HEK293 (cell line): Measurements from ENCODE around the gene DIDO1.

Experiments used
- AEBP2 ChIP-seq: fragments of 450-650 bp; formaldehyde crosslinking; IDR thresholded peaks from 2 replicates; pipeline ENCODE4 v1.5.1; 2016; ENCODE audit warnings: missing biosample characterization, missing genetic modification characterization, borderline replicate concordance
- ATF2 ChIP-seq: fragments of 450-650 bp; formaldehyde crosslinking; IDR thresholded peaks from 2 replicates; pipeline ENCODE4 v1.5.1; 2016; ENCODE audit warnings: missing biosample characterization, missing genetic modification characterization, low read depth
- CTCF ChIP-seq: fragments of 450-650 bp; formaldehyde crosslinking; IDR thresholded peaks from 2 replicates; pipeline ENCODE4 v1.5.1; 2016; ENCODE audit warnings: missing biosample characterization, missing genetic modification characterization
- GLIS1 ChIP-seq: fragments of 450-650 bp; formaldehyde crosslinking; IDR thresholded peaks from 2 replicates; pipeline ENCODE4 v1.5.1; 2016; ENCODE audit warnings: missing biosample characterization, missing genetic modification characterization
- HIC1 ChIP-seq: fragments of 450-650 bp; formaldehyde crosslinking; IDR thresholded peaks from 2 replicates; pipeline ENCODE4 v1.5.1; 2016; ENCODE audit warnings: missing biosample characterization, missing genetic modification characterization
- HOXD13 ChIP-seq: sonication (generic); formaldehyde crosslinking; IDR thresholded peaks from 2 replicates; pipeline ENCODE4 v1.8.0; 2022; ENCODE audit warnings: missing genetic modification reagents, borderline replicate concordance
- OVOL3 ChIP-seq: fragments of 450-650 bp; formaldehyde crosslinking; IDR thresholded peaks from 2 replicates; pipeline ENCODE4 v1.5.1; 2016; ENCODE audit warnings: missing biosample characterization, missing genetic modification characterization
- REST ChIP-seq: fragments of 450-650 bp; formaldehyde crosslinking; IDR thresholded peaks from 2 replicates; pipeline ENCODE4 v1.5.1; 2016; ENCODE audit warnings: missing biosample characterization, missing genetic modification characterization
- TCF7L2 ChIP-seq: IDR thresholded peaks from 2 replicates; pipeline ENCODE4 v1.6.1; 2011; ENCODE audit warnings: low read depth, mild to moderate bottlenecking, inconsistent platforms, low read length, moderate library complexity, borderline replicate concordance
- ZBTB17 ChIP-seq: fragments of 450-650 bp; formaldehyde crosslinking; IDR thresholded peaks from 2 replicates; pipeline ENCODE4 v1.5.1; 2016; ENCODE audit warnings: missing biosample characterization, missing genetic modification characterization
- ZBTB21 ChIP-seq: fragments of 450-650 bp; formaldehyde crosslinking; IDR thresholded peaks from 2 replicates; pipeline ENCODE4 v1.5.1; 2017; ENCODE audit warnings: missing biosample characterization, missing genetic modification characterization
- ZBTB26 ChIP-seq: fragments of 450-650 bp; formaldehyde crosslinking; optimal IDR thresholded peaks from 2 replicates; pipeline ENCODE3; 2016; ENCODE audit warnings: missing biosample characterization, mild to moderate bottlenecking, missing genetic modification characterization
- ZBTB49 ChIP-seq: fragments of 450-650 bp; formaldehyde crosslinking; IDR thresholded peaks from 2 replicates; pipeline ENCODE4 v1.5.1; 2016; ENCODE audit warnings: missing biosample characterization, missing genetic modification characterization, low read depth
- ZFP41 ChIP-seq: fragments of 450-650 bp; formaldehyde crosslinking; IDR thresholded peaks from 2 replicates; pipeline ENCODE4 v1.5.1; 2016; ENCODE audit warnings: missing biosample characterization, missing genetic modification characterization, borderline replicate concordance
- ZNF132 ChIP-seq: fragments of 450-650 bp; formaldehyde crosslinking; IDR thresholded peaks from 2 replicates; pipeline ENCODE4 v1.5.1; 2017; ENCODE audit warnings: missing biosample characterization, missing genetic modification characterization, borderline replicate concordance
- ZNF175 ChIP-seq: fragments of 450-650 bp; formaldehyde crosslinking; IDR thresholded peaks from 2 replicates; pipeline ENCODE4 v1.5.1; 2016; ENCODE audit warnings: missing biosample characterization, missing genetic modification characterization
- ZNF24 ChIP-seq: fragments of 450-650 bp; formaldehyde crosslinking; IDR thresholded peaks from 2 replicates; pipeline ENCODE4 v1.5.1; 2016; ENCODE audit warnings: missing biosample characterization, missing genetic modification characterization
- ZNF350 ChIP-seq: fragments of 450-650 bp; formaldehyde crosslinking; IDR thresholded peaks from 2 replicates; pipeline ENCODE4 v1.5.0; 2017; ENCODE audit warnings: missing biosample characterization, mild to moderate bottlenecking, missing genetic modification characterization
- ZNF391 ChIP-seq: fragments of 450-650 bp; formaldehyde crosslinking; IDR thresholded peaks from 2 replicates; pipeline ENCODE4 v1.5.1; 2016; ENCODE audit warnings: low read depth, missing biosample characterization, missing genetic modification characterization, borderline replicate concordance
- ZNF398 ChIP-seq: fragments of 450-650 bp; formaldehyde crosslinking; IDR thresholded peaks from 2 replicates; pipeline ENCODE4 v1.5.1; 2017; ENCODE audit warnings: missing biosample characterization, missing genetic modification characterization
- ZNF48 ChIP-seq: fragments of 450-650 bp; formaldehyde crosslinking; IDR thresholded peaks from 2 replicates; pipeline ENCODE4 v1.5.1; 2016; ENCODE audit warnings: missing biosample characterization, missing genetic modification characterization
- ZNF701 ChIP-seq: fragments of 450-650 bp; formaldehyde crosslinking; IDR thresholded peaks from 2 replicates; pipeline ENCODE4 v1.5.1; 2016; ENCODE audit warnings: missing biosample characterization, missing genetic modification characterization

DIDO1 gene

GRCh38 chr20:62926229-62927127 lies at the start of gene DIDO1 (continued):
- no peak for TF ChIP-seq HIC1 (tag by site-specific recombination)
- no peak for TF ChIP-seq GLIS1 (tag by site-specific recombination)
- no peak for TF ChIP-seq ATF2 (tag by site-specific recombination)
- TF ChIP-seq REST (tag by site-specific recombination): no peak
- no peak for TF ChIP-seq ZNF175 (tag by site-specific recombination)
- no peak for TF ChIP-seq ZNF391 (tag by site-specific recombination)
- no peak for TF ChIP-seq ZNF398 (tag by site-specific recombination)
- no peak for TF ChIP-seq ZNF24
- TF ChIP-seq ZBTB17 (tag by site-specific recombination): peak; percentile 65
- TF ChIP-seq ZNF350: no peak
- TF ChIP-seq ZBTB26 (tag by site-specific recombination): peak; percentile 49
- TF ChIP-seq ZNF48 (tag by site-specific recombination): no peak
- peak; percentile 69 for TF ChIP-seq CTCF (tag by site-specific recombination)
- TF ChIP-seq ZBTB21 (tag by site-specific recombination): no peak
- TF ChIP-seq HOXD13 (CRISPR knock-in tag): no peak
- no peak for TF ChIP-seq ZBTB49 (tag by site-specific recombination)
- no peak for TF ChIP-seq ZFP41 (tag by site-specific recombination)
- TF ChIP-seq TCF7L2: no peak
- no peak for TF ChIP-seq OVOL3 (tag by site-specific recombination)
- TF ChIP-seq AEBP2 (tag by site-specific recombination): no peak
- TF ChIP-seq ZNF701 (tag by site-specific recombination): no peak
- TF ChIP-seq ZNF132 (tag by site-specific recombination): no peak
